Measurements from ENCODE around the gene ZNF529. TPM values are rescaled to one million over a fixed set of nuclear protein-coding genes. Genes with fewer than 3 reads are reported as not detected.
A peak's percentile ranks its signal among the peaks of the same experiment; 100 is the strongest.

ZNF529 gene
- total and polyA plus RNA-seq, 2 of the 13 experiments (the other 11 are each of a cell fraction or from before 2014, with no cell fraction given): 9.3 to 10.6 TPM

DNA sequence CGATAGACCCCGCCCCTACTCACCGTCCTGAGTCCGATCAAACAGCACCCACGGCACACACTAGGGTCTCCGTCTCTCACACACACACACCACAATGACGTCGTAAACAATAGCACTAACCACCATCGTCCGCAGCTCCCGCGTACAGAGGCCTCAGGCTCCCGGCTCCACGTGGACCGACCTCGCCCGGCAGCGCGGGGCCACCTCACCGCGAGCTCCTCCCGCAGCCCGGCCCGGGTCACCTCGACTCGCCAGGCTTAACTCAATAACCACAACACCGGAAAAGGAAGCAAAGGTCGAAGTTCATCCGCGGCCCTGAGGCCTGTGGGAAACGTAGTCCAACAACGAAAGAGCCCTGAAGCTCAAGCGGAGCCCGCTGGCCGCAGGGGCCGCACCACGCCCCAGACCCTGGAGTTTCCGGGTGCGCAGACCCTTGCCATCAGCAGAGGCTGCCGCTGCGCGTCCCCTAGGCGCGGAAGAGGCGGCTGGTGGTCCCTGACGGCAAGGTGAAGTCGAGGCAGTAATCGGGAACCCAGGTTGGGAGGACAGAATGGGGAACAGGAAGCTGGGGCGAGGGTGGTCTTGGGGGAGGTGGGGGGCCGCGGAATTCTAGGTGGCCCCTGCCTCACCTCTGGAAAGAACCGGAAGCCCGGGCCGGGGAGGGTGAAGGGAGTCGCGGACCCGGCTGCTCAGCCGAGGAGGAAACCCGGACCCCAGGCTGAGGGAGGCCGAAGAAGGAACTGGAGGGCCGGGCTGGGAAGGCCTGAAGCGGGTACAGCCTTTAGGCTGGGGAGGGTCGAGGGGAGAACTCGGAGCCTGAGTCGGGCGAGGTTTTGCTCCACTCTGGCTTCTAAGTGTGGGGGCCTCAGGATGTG, at the start of gene ZNF529 (continued):
- TF ChIP-seq RERE (CRISPR knock-in tag; IDR thresholded peaks at IDR 0.05; ENCODE audit: low read depth) (no peak), GMEB2 (CRISPR knock-in tag; IDR thresholded peaks at IDR 0.05; ENCODE audit: low read depth) (no peak), TBP (CRISPR knock-in tag; IDR thresholded peaks at IDR 0.05) (no peak), PHB2 (IDR thresholded peaks at IDR 0.05; ENCODE audit: partially characterized antibody) (no peak), TRIM24 (CRISPR knock-in tag; IDR thresholded peaks at IDR 0.05) (no peak), EEA1 (CRISPR knock-in tag; IDR thresholded peaks at IDR 0.05; ENCODE audit: borderline replicate concordance) (0 out of 2 replicates have a peak, but pooled peaks have one; percentile 30), U2AF2 (IDR thresholded peaks at IDR 0.05; ENCODE audit: low read depth, low read length) (no peak), ZNF510 (CRISPR knock-in tag; IDR thresholded peaks at IDR 0.05; ENCODE audit: low read depth) (no peak; the same call in 1 of the 2 replicates), PHF5A (CRISPR knock-in tag; IDR thresholded peaks at IDR 0.05; ENCODE audit: low read depth, unreplicated experiment) (peak; percentile 76), ZNF317 (CRISPR knock-in tag; IDR thresholded peaks at IDR 0.05) (peak; percentile 22; the same call in 1 of the 2 replicates), ZNF615 (CRISPR knock-in tag; IDR thresholded peaks at IDR 0.05; ENCODE audit: borderline replicate concordance) (0 out of 2 replicates have a peak, but pooled peaks have one; percentile 66), ZNF496 (CRISPR knock-in tag; IDR thresholded peaks at IDR 0.05; ENCODE audit: insufficient replicate concordance) (no peak), FOXA3 (CRISPR knock-in tag; IDR thresholded peaks at IDR 0.05) (peak; percentile 49; the same call in 1 of the 2 replicates), NCOA1 (CRISPR knock-in tag; IDR thresholded peaks at IDR 0.05) (peak; percentile 91; the same call in 1 of the 2 replicates), FOXJ3 (CRISPR knock-in tag; IDR thresholded peaks at IDR 0.05; ENCODE audit: borderline replicate concordance) (peak; percentile 69; the same call in 1 of the 2 replicates), SP1 (IDR thresholded peaks at IDR 0.05) (no peak), SP1 (CRISPR knock-in tag; IDR thresholded peaks at IDR 0.05) (0 out of 2 replicates have a peak, but pooled peaks have one; percentile 39), DNMT3B (CRISPR knock-in tag; conservative IDR thresholded peaks at IDR 0.05) (peak; percentile 29)
- TF ChIP-seq, protein P1, sequence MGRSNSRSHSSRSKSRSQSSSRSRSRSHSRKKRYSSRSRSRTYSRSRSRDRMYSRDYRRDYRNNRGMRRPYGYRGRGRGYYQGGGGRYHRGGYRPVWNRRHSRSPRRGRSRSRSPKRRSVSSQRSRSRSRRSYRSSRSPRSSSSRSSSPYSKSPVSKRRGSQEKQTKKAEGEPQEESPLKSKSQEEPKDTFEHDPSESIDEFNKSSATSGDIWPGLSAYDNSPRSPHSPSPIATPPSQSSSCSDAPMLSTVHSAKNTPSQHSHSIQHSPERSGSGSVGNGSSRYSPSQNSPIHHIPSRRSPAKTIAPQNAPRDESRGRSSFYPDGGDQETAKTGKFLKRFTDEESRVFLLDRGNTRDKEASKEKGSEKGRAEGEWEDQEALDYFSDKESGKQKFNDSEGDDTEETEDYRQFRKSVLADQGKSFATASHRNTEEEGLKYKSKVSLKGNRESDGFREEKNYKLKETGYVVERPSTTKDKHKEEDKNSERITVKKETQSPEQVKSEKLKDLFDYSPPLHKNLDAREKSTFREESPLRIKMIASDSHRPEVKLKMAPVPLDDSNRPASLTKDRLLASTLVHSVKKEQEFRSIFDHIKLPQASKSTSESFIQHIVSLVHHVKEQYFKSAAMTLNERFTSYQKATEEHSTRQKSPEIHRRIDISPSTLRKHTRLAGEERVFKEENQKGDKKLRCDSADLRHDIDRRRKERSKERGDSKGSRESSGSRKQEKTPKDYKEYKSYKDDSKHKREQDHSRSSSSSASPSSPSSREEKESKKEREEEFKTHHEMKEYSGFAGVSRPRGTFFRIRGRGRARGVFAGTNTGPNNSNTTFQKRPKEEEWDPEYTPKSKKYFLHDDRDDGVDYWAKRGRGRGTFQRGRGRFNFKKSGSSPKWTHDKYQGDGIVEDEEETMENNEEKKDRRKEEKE (IDR thresholded peaks at IDR 0.05): no peak

All from HepG2 (cell line).